Vagina (tissue), 2 donors: ENCODE results near the gene ACR. TPM values are rescaled to one million over a fixed set of nuclear protein-coding genes. Genes with fewer than 3 reads are reported as not detected.

Experiments used
- DNase-seq, 2 donors: peaks; one replicate each; pipeline ENCODE4 v3.0.0-alpha.2; 2017; ENCODE audit errors: extremely low spot score in 2 of 2
- H3K27ac ChIP-seq: fragments of 200-600 bp; sonication (generic); one replicate; pipeline ENCODE4 v1.5.1; 2019
- H3K27me3 ChIP-seq: fragments of 200-600 bp; sonication (generic); one replicate; pipeline ENCODE4 v1.5.1; 2019
- H3K36me3 ChIP-seq, 2 donors: fragments of 200-600 bp; sonication (generic); one replicate each; pipeline ENCODE4 v1.5.1; 2017 to 2019
- H3K4me1 ChIP-seq: fragments of 200-600 bp; sonication (generic); one replicate; pipeline ENCODE4 v1.5.1; 2019
- H3K4me3 ChIP-seq, 2 donors: fragments of 200-600 bp; sonication (generic); 1 replicate in 1 of 2; 2 replicates in 1 of 2; pipeline ENCODE4 v1.5.1; 2016 to 2019
- H3K9me3 ChIP-seq: fragments of 200-600 bp; sonication (generic); one replicate; pipeline ENCODE4 v1.5.1; 2019
- CTCF ChIP-seq, 3 experiments: fragments of 450-650 bp in 2 of 3; fragments of 200-600 bp in 1 of 3; sonication (generic) in 1 of 3; IDR thresholded peaks; one replicate each; pipeline ENCODE4 v1.5.1; 2017 to 2019; ENCODE audit warnings: antibody characterized with exemption in 3 of 3, mild to moderate bottlenecking in 2 of 3, moderate library complexity in 2 of 3
- POLR2A ChIP-seq, 2 donors: fragments of 450-650 bp; IDR thresholded peaks; one replicate each; pipeline ENCODE4 v1.6.1; 2017; ENCODE audit warnings: antibody characterized with exemption in 2 of 2, mild to moderate bottlenecking in 2 of 2, moderate library complexity in 2 of 2
- POLR2AphosphoS5 ChIP-seq, 2 donors: sonication (generic); formaldehyde crosslinking; IDR thresholded peaks; one replicate each; pipeline ENCODE4 v1.9.0; 2017; ENCODE audit warnings: antibody characterized with exemption in 2 of 2, mild to moderate bottlenecking in 2 of 2, low read depth in 1 of 2; ENCODE audit not compliant: insufficient read depth in 1 of 2
- intact Hi-C: fragments of 100-400 bp; cut with DNase I; formaldehyde crosslinking; loops from one replicate; pipeline ENCODE4 v1.15.1; 2023
- total RNA-seq: library from RNA; depleted of rRNA; stranded (reverse); fragments of >200 nt; gene quantifications from one replicate; pipeline ENCODE4 v1.2.3, GENCODE V29; 2016

ACR gene
- total RNA-seq, 1 donor from 2014 or later, result not detected

- H3K27ac ChIP-seq, result no peak overlapping the region
- H3K4me1 ChIP-seq, result no peaks in the 10 kb centered on the region
- no peak overlapping the region for H3K4me3 ChIP-seq
- DNase-seq, result no peak
- H3K9me3 ChIP-seq, result no peaks in the 10 kb centered on the region
- H3K36me3 ChIP-seq, result no peaks in the 10 kb centered on the region
- no peaks in the 10 kb centered on the region for H3K27me3 ChIP-seq
- intact Hi-C loops, result no loop called here
- TF ChIP-seq CTCF (IDR thresholded peaks at IDR 0.05), result no peak
Measured at GRCh38 chr22:50715250-50715649, 22.8 kb upstream of the ACR start.

GRCh38 chr22:50715776-50716175 is 22.2 kb upstream of the ACR start:
- Histone ChIP-seq H3K36me3 (no peaks in the 10 kb centered on the region), H3K4me3 (no peak overlapping the region), H3K27ac (no peak overlapping the region), H3K4me1 (no peaks in the 10 kb centered on the region), H3K27me3 (no peaks in the 10 kb centered on the region), H3K9me3 (no peaks in the 10 kb centered on the region)
- DNase-seq, result no peak
- TF ChIP-seq CTCF (IDR thresholded peaks at IDR 0.05), result no peak
- no peak for TF ChIP-seq POLR2AphosphoS5 (IDR thresholded peaks at IDR 0.05; ENCODE audit: insufficient read depth in 1 of 2, low read depth in 1 of 2)
- TF ChIP-seq POLR2A (IDR thresholded peaks at IDR 0.05), result no peak
- intact Hi-C loops, result no loop called here

DNA sequence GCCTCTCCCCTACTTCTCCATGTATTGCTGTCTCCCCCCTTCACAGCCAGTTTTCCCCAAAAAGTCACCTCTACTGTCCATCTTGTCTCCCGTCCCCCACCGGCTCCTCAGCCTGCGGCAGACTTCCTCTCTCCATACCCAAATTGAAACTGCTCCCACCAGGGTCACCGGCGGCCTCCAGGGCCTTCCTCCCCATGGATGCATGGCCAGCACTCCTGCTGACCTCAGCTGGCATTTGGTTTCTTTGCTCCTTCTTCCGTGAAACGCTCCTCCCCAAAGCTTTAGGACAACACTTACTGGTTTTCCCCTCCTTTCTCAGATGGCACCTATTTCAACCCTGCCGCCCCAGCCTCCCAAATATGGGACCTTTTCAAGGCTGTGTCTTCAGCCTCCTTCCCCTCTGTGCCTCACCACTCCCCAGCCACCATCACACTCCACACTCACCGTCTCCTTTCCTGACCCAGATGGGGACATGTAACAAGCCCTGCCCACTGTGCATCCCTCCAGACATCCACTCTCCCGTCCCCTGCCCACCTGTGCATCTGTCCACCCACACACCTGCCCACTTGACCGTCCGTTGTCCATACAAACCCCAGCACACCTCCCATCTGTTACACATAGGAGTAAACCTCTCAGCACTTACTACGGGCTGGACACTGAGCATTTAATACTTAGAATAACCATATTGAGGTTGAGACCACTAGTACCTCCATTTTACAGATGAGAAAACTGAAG is 21.5 kb upstream of the ACR start:
- no peak overlapping the region for H3K27ac ChIP-seq
- H3K9me3 ChIP-seq, result no peaks in the 10 kb centered on the region
- no peaks in the 10 kb centered on the region for H3K36me3 ChIP-seq
- H3K4me1 ChIP-seq, result no peaks in the 10 kb centered on the region
- intact Hi-C loops, result no loop called here
- no peaks in the 10 kb centered on the region for H3K27me3 ChIP-seq
- no peak for DNase-seq
- TF ChIP-seq CTCF (IDR thresholded peaks at IDR 0.05), result no peak
- TF ChIP-seq POLR2AphosphoS5 (IDR thresholded peaks at IDR 0.05; ENCODE audit: insufficient read depth in 1 of 2, low read depth in 1 of 2), result no peak
- TF ChIP-seq POLR2A (IDR thresholded peaks at IDR 0.05), result no peak
- no peak overlapping the region for H3K4me3 ChIP-seq

- intact Hi-C loops, result no loop called here
- H3K27me3 ChIP-seq, result no peaks in the 10 kb centered on the region
- no peaks in the 10 kb centered on the region for H3K4me1 ChIP-seq
- no peak for DNase-seq
- TF ChIP-seq CTCF (IDR thresholded peaks at IDR 0.05), result no peak
- TF ChIP-seq POLR2A (IDR thresholded peaks at IDR 0.05), result no peak
- TF ChIP-seq POLR2AphosphoS5 (IDR thresholded peaks at IDR 0.05; ENCODE audit: insufficient read depth in 1 of 2, low read depth in 1 of 2), result no peak
- H3K36me3 ChIP-seq, result no peaks in the 10 kb centered on the region
- H3K9me3 ChIP-seq, result no peaks in the 10 kb centered on the region
- no peak overlapping the region for H3K27ac ChIP-seq
- no peak overlapping the region for H3K4me3 ChIP-seq
Measured at GRCh38 chr22:50717709-50718351, 20.2 kb upstream of the ACR start.

- intact Hi-C loops, result no loop called here
- no peaks in the 10 kb centered on the region for H3K36me3 ChIP-seq
- H3K27me3 ChIP-seq, result no peaks in the 10 kb centered on the region
- DNase-seq, result no peak
- H3K4me3 ChIP-seq, result no peak overlapping the region
- H3K27ac ChIP-seq, result no peak overlapping the region
- H3K9me3 ChIP-seq, result no peaks in the 10 kb centered on the region
- no peaks in the 10 kb centered on the region for H3K4me1 ChIP-seq
- TF ChIP-seq POLR2A (IDR thresholded peaks at IDR 0.05) (no peak), CTCF (IDR thresholded peaks at IDR 0.05) (no peak), POLR2AphosphoS5 (IDR thresholded peaks at IDR 0.05; ENCODE audit: insufficient read depth in 1 of 2, low read depth in 1 of 2) (no peak)
Measured at GRCh38 chr22:50718352-50718709, 19.7 kb upstream of the ACR start.
